ENCODE measurements around the gene S1PR4. TPM values are rescaled to one million over a fixed set of nuclear protein-coding genes. Genes with fewer than 3 reads are reported as not detected.
A peak's percentile ranks its signal among the peaks of the same experiment; 100 is the strongest.

Gene S1PR4
- total and polyA plus RNA-seq, 2 donors from 2014 or later: 0.67 to 5.1 TPM

- no peaks in the 10 kb centered on the region for H3K36me3 ChIP-seq (ENCODE audit: control insufficient read depth in 2 of 3, insufficient read depth in 3 of 3, low read length in 3 of 3)
- no peak overlapping the region for H3K27ac ChIP-seq (ENCODE audit: low read depth in 2 of 2, low read length in 2 of 2)
- peak in 1 of 5 donors; percentile 71 for DNase-seq
- peaks cover 0 to 13% (median 2%) of the 10 kb centered on the region in 3 donors for H3K4me1 ChIP-seq (ENCODE audit: control insufficient read depth in 2 of 3, insufficient read depth in 2 of 3, low read depth in 1 of 3, low read length in 3 of 3)
- intact Hi-C loops (cut with DNase I): no loop called here
- no peaks in the 10 kb centered on the region for H3K27me3 ChIP-seq (ENCODE audit: control insufficient read depth, insufficient read depth, low read length)
- no peaks in the 10 kb centered on the region for H3K9me3 ChIP-seq (ENCODE audit: control insufficient read depth in 2 of 3, insufficient read depth in 1 of 3, low read length in 3 of 3)
- H3K9ac ChIP-seq (ENCODE audit: low read length in 3 of 3): no peak overlapping the region
- no peak for FAIRE-seq
- no peak for TF ChIP-seq CTCF (IDR thresholded peaks at IDR 0.05; ENCODE audit: borderline replicate concordance, extremely low read depth, insufficient read depth)
- no peak overlapping the region for H3K4me3 ChIP-seq (ENCODE audit: low read length in 3 of 3)
These were observed 9.3 kb downstream of the S1PR4 start for GRCh38 chr19:3187662-3188511.

GRCh38 chr19:3188627-3189596 lies 10.3 kb downstream of the S1PR4 start:
- Histone ChIP-seq H3K9ac (ENCODE audit: low read length in 3 of 3) (no peak overlapping the region), H3K9me3 (ENCODE audit: control insufficient read depth in 2 of 3, insufficient read depth in 1 of 3, low read length in 3 of 3) (no peaks in the 10 kb centered on the region), H3K27ac (ENCODE audit: low read depth in 2 of 2, low read length in 2 of 2) (no peak overlapping the region), H3K36me3 (ENCODE audit: control insufficient read depth in 2 of 3, insufficient read depth in 3 of 3, low read length in 3 of 3) (no peaks in the 10 kb centered on the region), H3K27me3 (ENCODE audit: control insufficient read depth, insufficient read depth, low read length) (no peaks in the 10 kb centered on the region), H3K4me3 (ENCODE audit: low read length in 3 of 3) (no peak overlapping the region), H3K4me1 (ENCODE audit: control insufficient read depth in 2 of 3, insufficient read depth in 2 of 3, low read depth in 1 of 3, low read length in 3 of 3) (peaks cover 0 to 13% (median 2%) of the 10 kb centered on the region in 3 donors)
- intact Hi-C loops (cut with DNase I): no loop called here
- FAIRE-seq (no peak), DNase-seq (peak in 1 of 5 donors; percentile 70)
- TF ChIP-seq CTCF (IDR thresholded peaks at IDR 0.05; ENCODE audit: borderline replicate concordance, extremely low read depth, insufficient read depth): no peak

- Histone ChIP-seq H3K36me3 (ENCODE audit: control insufficient read depth in 2 of 3, insufficient read depth in 3 of 3, low read length in 3 of 3) (no peaks in the 10 kb centered on the region), H3K27ac (ENCODE audit: low read depth in 2 of 2, low read length in 2 of 2) (no peak overlapping the region), H3K9ac (ENCODE audit: low read length in 3 of 3) (no peak overlapping the region), H3K27me3 (ENCODE audit: control insufficient read depth, insufficient read depth, low read length) (no peaks in the 10 kb centered on the region), H3K4me3 (ENCODE audit: low read length in 3 of 3) (no peak overlapping the region), H3K9me3 (ENCODE audit: control insufficient read depth in 2 of 3, insufficient read depth in 1 of 3, low read length in 3 of 3) (no peaks in the 10 kb centered on the region), H3K4me1 (ENCODE audit: control insufficient read depth in 2 of 3, insufficient read depth in 2 of 3, low read depth in 1 of 3, low read length in 3 of 3) (peaks cover 0 to 13% (median 0%) of the 10 kb centered on the region in 3 donors)
- peak in 1 of 5 donors; percentile 76 for DNase-seq
- no peak for TF ChIP-seq CTCF (IDR thresholded peaks at IDR 0.05; ENCODE audit: borderline replicate concordance, extremely low read depth, insufficient read depth)
- intact Hi-C loops (cut with DNase I): no loop called here
- FAIRE-seq: no peak
These were observed 11.3 kb downstream of the S1PR4 start for GRCh38 chr19:3189702-3190469.
